Measurements from ENCODE around the gene NOL11.
"Not testable (repeated sequence)": the region's sequence is repeated elsewhere in the genome, so short reads cannot be mapped to it uniquely, and the experiment has no call there.

Gene NOL11

DNA sequence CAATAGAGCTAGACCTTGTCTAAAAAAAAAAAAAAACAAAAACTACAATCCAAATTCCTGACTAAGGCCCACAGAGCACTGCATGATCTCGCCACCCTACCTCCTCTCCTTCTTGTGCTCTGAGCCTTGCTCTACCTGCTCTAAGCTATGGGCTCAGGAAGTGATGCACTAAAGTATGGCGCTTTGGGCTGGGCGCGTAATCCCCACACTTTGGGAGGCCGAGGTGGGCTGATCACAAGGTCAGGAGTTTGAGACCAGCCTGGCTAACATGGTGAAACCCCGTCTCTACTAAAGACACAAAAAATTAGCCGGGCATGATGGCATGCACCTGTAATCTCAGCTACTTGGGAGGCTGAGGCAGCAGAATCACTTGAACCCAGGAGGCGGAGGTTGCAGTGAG is 37.0 kb downstream of the NOL11 start:
- DNase-seq (ENCODE audit: low read depth), result not testable (repeated sequence)

- DNase-seq (ENCODE audit: low read depth), result not testable (repeated sequence)
These were observed 39.0 kb downstream of the NOL11 start for GRCh38 chr17:67756766-67757165.

DNA sequence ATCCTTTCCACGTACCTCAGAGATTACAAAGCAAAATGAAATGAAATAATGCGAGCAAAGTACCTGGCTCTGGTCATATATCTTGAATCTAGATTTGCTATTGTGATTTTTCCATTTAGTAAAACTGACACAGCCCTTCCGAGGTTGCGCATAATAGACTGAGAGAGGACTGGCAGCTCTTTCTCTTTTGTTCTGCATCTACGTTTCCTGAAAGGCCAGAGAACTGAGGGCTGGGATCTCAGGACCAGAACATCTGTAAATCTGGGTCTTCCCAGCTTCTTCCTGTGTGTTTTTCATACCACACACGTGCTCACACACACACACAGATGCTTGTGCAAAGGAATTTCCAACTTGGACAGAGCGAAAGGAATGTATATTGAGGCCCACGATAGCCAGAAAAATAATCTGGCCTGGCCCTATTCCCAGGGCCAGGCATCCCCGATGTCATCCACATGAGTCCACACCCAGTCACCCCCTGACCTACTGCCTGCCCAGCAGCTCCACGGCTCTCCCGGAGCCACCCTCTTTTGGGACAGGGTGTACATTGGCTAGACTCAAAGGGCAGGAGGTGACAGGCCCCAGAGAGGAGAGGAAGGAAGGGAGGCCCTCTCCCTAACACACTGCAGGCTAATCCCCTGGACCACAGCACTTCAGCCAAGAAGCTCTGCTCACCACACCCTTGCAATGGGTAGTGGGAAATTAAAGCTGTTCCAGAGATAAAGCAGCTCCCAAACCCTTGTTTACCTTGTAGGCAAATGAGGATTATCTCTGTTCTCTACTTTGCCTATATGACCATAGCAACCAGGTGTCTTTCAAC is 41.8 kb downstream of the NOL11 start:
- DNase-seq (ENCODE audit: low read depth), result no peak

DNA sequence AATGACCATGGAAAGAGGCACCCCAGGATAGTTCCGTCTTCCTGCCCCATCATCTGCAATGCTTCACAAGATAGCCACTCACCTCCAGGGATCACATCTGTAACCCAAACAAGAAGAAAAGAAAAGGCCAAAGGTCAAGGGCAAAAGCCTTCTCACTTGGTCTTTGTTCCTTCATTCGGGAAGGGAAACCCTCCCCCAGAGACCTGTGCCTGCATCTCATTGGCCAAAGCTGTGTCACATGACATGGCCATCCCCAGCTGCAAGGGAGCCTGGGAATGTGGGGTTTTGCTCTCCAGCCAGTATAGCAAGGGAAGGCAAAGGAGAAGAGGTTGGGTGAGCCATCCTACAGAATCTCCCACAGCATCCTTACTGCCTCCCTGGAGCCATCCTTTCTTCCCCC is 47.9 kb downstream of the NOL11 start:
- DNase-seq (ENCODE audit: low read depth), result no peak

DNA sequence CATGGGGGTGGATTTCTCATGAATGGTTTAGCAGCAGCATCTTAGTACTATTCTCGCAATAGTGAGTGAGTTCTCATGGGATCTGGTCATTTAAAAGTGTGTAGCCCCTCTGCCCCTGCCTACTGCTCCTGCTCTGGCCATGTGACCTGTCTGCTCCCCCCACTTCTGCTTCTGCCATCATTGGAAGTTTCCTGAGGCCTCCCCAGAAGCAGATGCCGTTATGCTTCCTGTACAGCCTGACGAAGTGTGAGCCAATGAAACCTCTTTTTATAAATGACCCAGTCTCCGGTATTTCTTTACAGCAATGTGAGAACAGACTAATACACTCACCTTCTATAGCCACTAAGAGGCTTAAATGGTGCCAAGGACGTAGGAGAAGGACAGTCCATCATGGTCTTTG is 51.5 kb downstream of the NOL11 start:
- no peak for DNase-seq (ENCODE audit: low read depth)

GRCh38 chr17:67770539-67770938 is 52.8 kb downstream of the NOL11 start:
- no peak for DNase-seq (ENCODE audit: low read depth)

GRCh38 chr17:67772679-67773078 is 54.9 kb downstream of the NOL11 start:
- DNase-seq (ENCODE audit: low read depth), result no peak

DNA sequence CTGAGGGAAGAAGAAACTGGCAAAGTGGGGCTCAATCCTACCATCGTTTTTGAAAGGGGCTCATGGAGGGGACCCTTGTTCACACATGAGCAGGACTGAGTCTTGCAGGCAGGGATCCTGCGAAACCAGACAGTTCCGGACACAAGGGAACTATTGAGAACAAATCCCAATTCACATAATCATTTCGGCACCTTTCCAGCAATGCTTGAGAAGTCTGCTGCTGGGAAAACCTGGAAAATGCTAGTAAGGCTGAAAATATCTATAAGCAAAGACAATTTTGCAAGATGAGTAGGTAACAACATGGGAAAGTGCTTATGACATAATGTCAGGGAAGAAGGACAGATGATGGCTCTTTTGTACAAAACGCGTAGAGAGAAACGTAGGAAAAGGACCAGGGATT is 55.5 kb downstream of the NOL11 start:
- DNase-seq (ENCODE audit: low read depth), result no peak

GRCh38 chr17:67779098-67779672 is 61.4 kb downstream of the NOL11 start:
- DNase-seq (ENCODE audit: low read depth), result no peak

- DNase-seq (ENCODE audit: low read depth), result no peak
These were observed 66.8 kb downstream of the NOL11 start for GRCh38 chr17:67784364-67785121.

GRCh38 chr17:67785122-67785477 is 67.4 kb downstream of the NOL11 start:
- no peak for DNase-seq (ENCODE audit: low read depth)

GRCh38 chr17:67785504-67785903 is 67.8 kb downstream of the NOL11 start:
- DNase-seq (ENCODE audit: low read depth), result no peak

Measured in stromal cell of bone marrow (primary cell).